Esophagus muscularis mucosa (tissue), 4 donors: Measurements from ENCODE around the gene URI1. TPM values are rescaled to one million over a fixed set of nuclear protein-coding genes. Genes with fewer than 3 reads are reported as not detected.
"Not testable (repeated sequence)": the region's sequence is repeated elsewhere in the genome, so short reads cannot be mapped to it uniquely, and the experiment has no call there.

ENCODE experiments used
- DNase-seq: peaks from one replicate; pipeline ENCODE4 v3.0.0-alpha.2; 2017; ENCODE audit errors: extremely low spot score
- H3K27ac ChIP-seq, 4 donors: fragments of 200-600 bp; sonication (generic); replicated peaks in 1 of 4; 1 replicate in 3 of 4; 2 replicates in 1 of 4; pipeline ENCODE4 v1.5.1; 2016 to 2019; ENCODE audit warnings: mild to moderate bottlenecking in 1 of 4
- H3K27me3 ChIP-seq, 4 donors: fragments of 200-600 bp; sonication (generic); one replicate each; pipeline versions ENCODE4 v1.5.1 to v1.6.0; 2016 to 2019
- H3K36me3 ChIP-seq, 4 donors: fragments of 200-600 bp; sonication (generic); one replicate each; pipeline ENCODE4 v1.5.1; 2016 to 2019
- H3K4me1 ChIP-seq, 4 donors: fragments of 200-600 bp; sonication (generic); one replicate each; pipeline ENCODE4 v1.5.1; 2016 to 2019
- H3K4me3 ChIP-seq, 4 donors: fragments of 200-600 bp; sonication (generic); 1 replicate in 2 of 4; 2 replicates in 2 of 4; pipeline ENCODE4 v1.5.1; 2016 to 2019; ENCODE audit warnings: mild to moderate bottlenecking in 4 of 4, moderate library complexity in 1 of 4
- H3K9me3 ChIP-seq, 4 donors: fragments of 200-600 bp; sonication (generic); 1 replicate in 3 of 4; 2 replicates in 1 of 4; pipeline ENCODE4 v1.5.1; 2016 to 2019
- CTCF ChIP-seq, 3 experiments: fragments of 200-600 bp in 2 of 3; fragments of 450-650 bp in 1 of 3; sonication (generic) in 2 of 3; IDR thresholded peaks; one replicate each; pipeline ENCODE4 v1.5.1; 2017 to 2019; ENCODE audit warnings: antibody characterized with exemption in 3 of 3, mild to moderate bottlenecking in 2 of 3, moderate library complexity in 1 of 3
- EP300 ChIP-seq: sonication (generic); formaldehyde crosslinking; IDR thresholded peaks from one replicate; pipeline ENCODE4 v1.6.1; 2017; ENCODE audit warnings: antibody characterized with exemption
- POLR2A ChIP-seq: fragments of 450-650 bp; IDR thresholded peaks from one replicate; pipeline ENCODE4 v1.6.1; 2017; ENCODE audit warnings: antibody characterized with exemption, moderate library complexity, mild to moderate bottlenecking, low read depth
- POLR2AphosphoS5 ChIP-seq, 2 donors: sonication (generic); formaldehyde crosslinking; IDR thresholded peaks; one replicate each; pipeline ENCODE4 v1.6.1; 2017; ENCODE audit warnings: antibody characterized with exemption in 2 of 2
- WGBS: methylation state at CpG from one replicate; pipeline ENCODE4 v1.1.5; 2018; 5-methylcytosine and 5-hydroxymethylcytosine counted together
- intact Hi-C: fragments of 100-400 bp; cut with DNase I; formaldehyde crosslinking; loops from one replicate; pipeline ENCODE4 v1.15.1; 2023
- total RNA-seq, 4 donors: library from RNA; depleted of rRNA; stranded (reverse); fragments of >200 nt; gene quantifications; one replicate each; pipeline versions ENCODE4 v1.1.0 to v1.2.1, GENCODE V29; 2016

Gene URI1
- total RNA-seq, 4 donors from 2014 or later = 56.4 to 67.8 (median 59.8) TPM

GRCh38 chr19:29961311-29961710 is 19.3 kb downstream of the URI1 start:
- H3K4me1 ChIP-seq = peaks cover 14 to 30% (median 28%) of the 10 kb centered on the region in 4 donors
- H3K9me3 ChIP-seq = no peaks in the 10 kb centered on the region
- DNase-seq = no peak
- no peak overlapping the region for H3K27ac ChIP-seq
- H3K27me3 ChIP-seq = no peaks in the 10 kb centered on the region
- H3K4me3 ChIP-seq = no peak overlapping the region
- H3K36me3 ChIP-seq = no peaks in the 10 kb centered on the region
- intact Hi-C loops = no loop called here
- no peak for TF ChIP-seq POLR2A
- no peak for TF ChIP-seq CTCF (IDR thresholded peaks at IDR 0.05)
- no peak for TF ChIP-seq POLR2AphosphoS5 (IDR thresholded peaks at IDR 0.05)
- TF ChIP-seq EP300 = no peak
- 87% methylated on average over 3 of the region's 3 CpGs for WGBS

- H3K36me3 ChIP-seq = no peaks in the 10 kb centered on the region
- H3K27ac ChIP-seq = no peak overlapping the region
- no peak for DNase-seq
- no peaks in the 10 kb centered on the region for H3K9me3 ChIP-seq
- no peak for TF ChIP-seq POLR2AphosphoS5 (IDR thresholded peaks at IDR 0.05)
- no peak for TF ChIP-seq CTCF (IDR thresholded peaks at IDR 0.05)
- no peak for TF ChIP-seq EP300
- TF ChIP-seq POLR2A = no peak
- no peaks in the 10 kb centered on the region for H3K27me3 ChIP-seq
- no peak overlapping the region for H3K4me3 ChIP-seq
- intact Hi-C loops = no loop called here
- peaks cover 29 to 44% (median 42%) of the 10 kb centered on the region in 4 donors for H3K4me1 ChIP-seq
- 92% methylated on average over 2 of the region's 2 CpGs for WGBS
These were observed 20.8 kb downstream of the URI1 start for GRCh38 chr19:29962793-29963192.

- H3K4me1 ChIP-seq = peaks cover 34 to 45% (median 44%) of the 10 kb centered on the region in 4 donors
- H3K9me3 ChIP-seq = no peaks in the 10 kb centered on the region
- no peaks in the 10 kb centered on the region for H3K27me3 ChIP-seq
- no peak overlapping the region for H3K4me3 ChIP-seq
- TF ChIP-seq POLR2AphosphoS5 (IDR thresholded peaks at IDR 0.05) (no peak), POLR2A (no peak), EP300 (no peak), CTCF (IDR thresholded peaks at IDR 0.05) (no peak)
- no peak for DNase-seq
- intact Hi-C loops = no loop called here
- no peaks in the 10 kb centered on the region for H3K36me3 ChIP-seq
- 96% methylated on average over 4 of the region's 4 CpGs for WGBS
- H3K27ac ChIP-seq = no peak overlapping the region
These were observed 21.5 kb downstream of the URI1 start for GRCh38 chr19:29963576-29963975.

GRCh38 chr19:29964171-29964570 is 22.1 kb downstream of the URI1 start:
- Histone ChIP-seq H3K27me3 (no peaks in the 10 kb centered on the region), H3K4me1 (peaks cover 34 to 45% (median 44%) of the 10 kb centered on the region in 4 donors), H3K27ac (no peak overlapping the region), H3K4me3 (no peak overlapping the region), H3K36me3 (no peaks in the 10 kb centered on the region), H3K9me3 (no peaks in the 10 kb centered on the region)
- intact Hi-C loops = no loop called here
- DNase-seq = no peak
- 82% methylated on average over 5 of the region's 5 CpGs for WGBS
- TF ChIP-seq POLR2A (no peak), POLR2AphosphoS5 (IDR thresholded peaks at IDR 0.05) (no peak), CTCF (IDR thresholded peaks at IDR 0.05) (no peak), EP300 (no peak)

GRCh38 chr19:29965492-29965891 is 23.5 kb downstream of the URI1 start:
- H3K27me3 ChIP-seq = no peaks in the 10 kb centered on the region
- TF ChIP-seq POLR2AphosphoS5 (IDR thresholded peaks at IDR 0.05) (no peak), CTCF (IDR thresholded peaks at IDR 0.05) (no peak), POLR2A (no peak), EP300 (no peak)
- no peaks in the 10 kb centered on the region for H3K36me3 ChIP-seq
- H3K4me3 ChIP-seq = no peak overlapping the region
- H3K27ac ChIP-seq = no peak overlapping the region
- intact Hi-C loops = no loop called here
- WGBS = 72% methylated on average over 4 of the region's 4 CpGs
- peaks cover 34 to 52% (median 47%) of the 10 kb centered on the region in 4 donors for H3K4me1 ChIP-seq
- no peaks in the 10 kb centered on the region for H3K9me3 ChIP-seq
- DNase-seq = no peak

GRCh38 chr19:29966142-29966541 is 24.1 kb downstream of the URI1 start:
- intact Hi-C loops, H3K27ac ChIP-seq, DNase-seq, H3K36me3 ChIP-seq, H3K9me3 ChIP-seq, H3K4me3 ChIP-seq, H3K27me3 ChIP-seq: not testable (repeated sequence)
- peaks cover 34 to 59% (median 51%) of the 10 kb centered on the region in 4 donors for H3K4me1 ChIP-seq
- 90% methylated on average over 3 of the region's 3 CpGs for WGBS
